Activated CD8-positive, alpha-beta memory T cell treated with anti-CD3 and anti-CD28 coated beads, Interleukin-2, amount 50 U/mL, for 24 hours (primary cell): Measurements from ENCODE around the gene DIP2C.

ENCODE experiments used
- DNase-seq: peaks from one replicate; pipeline ENCODE4 v3.0.0-alpha.2; 2020; ENCODE audit errors: extremely low read depth

DIP2C gene

GRCh38 chr10:391847-392704 lies 297.4 kb downstream of the DIP2C start:
- no peak for DNase-seq

GRCh38 chr10:391305-391704 lies 298.2 kb downstream of the DIP2C start:
- DNase-seq: no peak

- DNase-seq: no peak
Observed at GRCh38 chr10:390449-391100, 298.9 kb downstream of the DIP2C start.

GRCh38 chr10:389836-390448 lies 299.5 kb downstream of the DIP2C start:
- DNase-seq: no peak

GRCh38 chr10:389261-389790 lies 300.1 kb downstream of the DIP2C start:
- no peak for DNase-seq

GRCh38 chr10:388661-389045 lies 300.8 kb downstream of the DIP2C start:
- no peak for DNase-seq

GRCh38 chr10:387909-388660 lies 301.4 kb downstream of the DIP2C start:
- DNase-seq: no peak

- DNase-seq: no peak
Observed at GRCh38 chr10:387593-387891, 301.9 kb downstream of the DIP2C start.

GRCh38 chr10:386771-387592 lies 302.5 kb downstream of the DIP2C start:
- DNase-seq: no peak

GRCh38 chr10:385571-386300 lies 303.7 kb downstream of the DIP2C start:
- DNase-seq: no peak

- DNase-seq: no peak
Observed at GRCh38 chr10:384538-385305, 304.7 kb downstream of the DIP2C start.

GRCh38 chr10:383519-383918 lies 305.9 kb downstream of the DIP2C start:
- no peak for DNase-seq

GRCh38 chr10:381805-382204 lies 307.7 kb downstream of the DIP2C start:
- DNase-seq: no peak

GRCh38 chr10:381346-381745 lies 308.1 kb downstream of the DIP2C start:
- DNase-seq: no peak

GRCh38 chr10:380313-380940 lies 309.0 kb downstream of the DIP2C start:
- DNase-seq: no peak

- DNase-seq: no peak
Observed at GRCh38 chr10:378930-379704, 310.4 kb downstream of the DIP2C start.

GRCh38 chr10:378230-378929 lies 311.1 kb downstream of the DIP2C start:
- no peak for DNase-seq

GRCh38 chr10:377228-377627 lies 312.2 kb downstream of the DIP2C start:
- DNase-seq: no peak
